B cell (primary cell): Measurements from ENCODE around the gene CAPN5. TPM values are rescaled to one million over a fixed set of nuclear protein-coding genes. Genes with fewer than 3 reads are reported as not detected.

ENCODE experiments used
- ATAC-seq: fragments of 200-7000 bp; cut with Tn5 transposase; one replicate; pipeline ENCODE4 v1.10.0; 2021; ENCODE audit warnings: low read depth, mild to moderate bottlenecking, moderate number of reproducible peaks, moderate library complexity
- CTCF ChIA-PET: fragments of 350-600 bp; sonication (Branson Sonifier 250); formaldehyde crosslinking; loops from one replicate; lab custom pipeline; 2021; ENCODE audit warnings: antibody characterized with exemption, inconsistent platforms; lab: Charles Lee
- POLR2A ChIA-PET: fragments of 350-600 bp; sonication (Branson Sonifier 250); formaldehyde crosslinking; loops from one replicate; lab custom pipeline; 2021; ENCODE audit warnings: antibody characterized with exemption; lab: Charles Lee
- DNase-seq: peaks from one replicate; pipeline ENCODE4 v3.0.0; 2013
- H2AFZ ChIP-seq: 2 replicates; pipeline ENCODE4 v1.6.1; 2012; ENCODE audit warnings: mild to moderate bottlenecking, low read depth, low read length; ENCODE audit not compliant: insufficient read depth, poor library complexity, severe bottlenecking
- H3K27ac ChIP-seq, 2 donors: 1 replicate in 1 of 2; 2 replicates in 1 of 2; pipeline ENCODE4 v1.5.1; 2012 to 2013; ENCODE audit warnings: low read length in 2 of 2, mild to moderate bottlenecking in 2 of 2, moderate library complexity in 1 of 2
- H3K27me3 ChIP-seq, 4 experiments: fragments of 200-600 bp in 1 of 4; sonication (generic) in 1 of 4; replicated peaks in 1 of 4; 1 replicate in 2 of 4; 2 replicates in 2 of 4; pipeline versions ENCODE4 v1.6.1 to v1.7.0; 2013 to 2016; ENCODE audit warnings: low read length in 3 of 4, mild to moderate bottlenecking in 2 of 4, mixed read lengths in 1 of 4, moderate library complexity in 1 of 4; ENCODE audit not compliant: insufficient read depth in 4 of 4, control insufficient read depth in 3 of 4; ENCODE audit errors: control extremely low read depth in 1 of 4
- H3K36me3 ChIP-seq, 2 experiments: replicated peaks in 1 of 2; 1 replicate in 1 of 2; 2 replicates in 1 of 2; pipeline versions ENCODE4 v1.6.1 to v1.7.1; 2013; ENCODE audit warnings: low read length in 1 of 2; ENCODE audit not compliant: insufficient read depth in 2 of 2, control insufficient read depth in 1 of 2; ENCODE audit errors: control extremely low read depth in 1 of 2, extremely low read depth in 1 of 2
- H3K4me1 ChIP-seq, 2 donors: fragments of 200-600 bp in 1 of 2; sonication (generic) in 1 of 2; 1 replicate in 1 of 2; 2 replicates in 1 of 2; pipeline versions ENCODE4 v1.5.1 to v1.6.1; 2013 to 2017; ENCODE audit warnings: low read length in 2 of 2; ENCODE audit not compliant: control insufficient read depth in 2 of 2, insufficient read depth in 2 of 2
- H3K4me2 ChIP-seq: replicated peaks from 2 replicates; pipeline ENCODE3; 2012; ENCODE audit warnings: mild to moderate bottlenecking, low read depth, low read length; ENCODE audit not compliant: poor library complexity, severe bottlenecking
- H3K4me3 ChIP-seq, 5 experiments: fragments of 200-600 bp in 1 of 5; sonication (generic) in 1 of 5; 1 replicate in 3 of 5; 2 replicates in 2 of 5; pipeline versions ENCODE4 v1.5.1 to v1.7.0; 2011 to 2016; ENCODE audit warnings: low read length in 4 of 5, mild to moderate bottlenecking in 4 of 5, low read depth in 2 of 5, control low read depth in 1 of 5, moderate library complexity in 1 of 5; ENCODE audit not compliant: insufficient read depth in 1 of 5; ENCODE audit errors: control extremely low read depth in 1 of 5, extremely low read depth in 1 of 5
- H3K79me2 ChIP-seq: fragments of 200-600 bp; sonication (generic); one replicate; pipeline ENCODE4 v1.6.0; 2016; ENCODE audit warnings: low read length; ENCODE audit not compliant: control insufficient read depth, insufficient read depth
- H3K9ac ChIP-seq: fragments of 200-600 bp; sonication (generic); 2 replicates; pipeline ENCODE4 v1.6.1; 2017; ENCODE audit warnings: mild to moderate bottlenecking, low read length, moderate library complexity
- H3K9me3 ChIP-seq, 3 donors: one replicate each; pipeline versions ENCODE4 v1.6.1 to v1.7.1; 2013; ENCODE audit warnings: low read length in 2 of 3; ENCODE audit not compliant: control insufficient read depth in 2 of 3, insufficient read depth in 1 of 3; ENCODE audit errors: control extremely low read depth in 1 of 3
- H4K20me1 ChIP-seq: 2 replicates; pipeline ENCODE4 v1.6.0; 2012; ENCODE audit warnings: mild to moderate bottlenecking, low read length; ENCODE audit not compliant: insufficient read depth, control insufficient read depth, poor library complexity, severe bottlenecking
- H3K27ac Mint-ChIP-seq: one replicate; pipeline ENCODE4 v1.8.0; 2021; ENCODE audit warnings: mixed read lengths
- H3K27me3 Mint-ChIP-seq: one replicate; pipeline ENCODE4 v1.8.0; 2021; ENCODE audit warnings: mixed read lengths
- H3K4me1 Mint-ChIP-seq: one replicate; pipeline ENCODE4 v1.8.0; 2021; ENCODE audit warnings: mixed read lengths
- H3K4me3 Mint-ChIP-seq: one replicate; pipeline ENCODE4 v1.8.0; 2021; ENCODE audit warnings: mixed read lengths
- H3K9me3 Mint-ChIP-seq: one replicate; pipeline ENCODE4 v1.8.0; 2022; ENCODE audit warnings: mixed read lengths; ENCODE audit not compliant: insufficient read depth
- EZH2 ChIP-seq: IDR thresholded peaks from 2 replicates; pipeline ENCODE4 v1.6.1; 2012; ENCODE audit warnings: borderline replicate concordance, low read depth, mild to moderate bottlenecking, moderate library complexity, low read length; ENCODE audit not compliant: insufficient read depth, poor library complexity, severe bottlenecking
- WGBS: methylation state at CpG from one replicate; pipeline ENCODE4 v1.1.5; 2013; ENCODE audit warnings: missing lambda C conversion rate; ENCODE audit not compliant: insufficient coverage; 5-methylcytosine and 5-hydroxymethylcytosine counted together
- intact Hi-C: fragments of 100-400 bp; cut with micrococcal nuclease; formaldehyde crosslinking; loops from one replicate; pipeline ENCODE4 v1.10.0; 2022
- polyA plus RNA-seq: library from polyadenylated mRNA; depleted of rRNA; stranded (reverse); fragments of >200 nt; gene quantifications from 2 replicates; pipeline ENCODE4 v1.2.3, GENCODE V29; 2012
- total RNA-seq, 2 donors: library from RNA; stranded (reverse); fragments of 120-200 nt in 1 of 2; gene quantifications; 1 replicate in 1 of 2; 2 replicates in 1 of 2; pipeline versions ENCODE4 v1.2.3 to v1.2.4, GENCODE V29; 2013 to 2022
- TF ChIP-seq, protein P1 (sequence below): fragments of 200-600 bp; IDR thresholded peaks from one replicate; pipeline ENCODE4 v1.8.0; 2022; ENCODE audit warnings: antibody characterized with exemption, mild to moderate bottlenecking

Gene CAPN5
- total and polyA plus RNA-seq, 2 donors (not counting 1 experiment from before 2014, with no cell fraction given) = 0.74 to 0.78 TPM

DNA sequence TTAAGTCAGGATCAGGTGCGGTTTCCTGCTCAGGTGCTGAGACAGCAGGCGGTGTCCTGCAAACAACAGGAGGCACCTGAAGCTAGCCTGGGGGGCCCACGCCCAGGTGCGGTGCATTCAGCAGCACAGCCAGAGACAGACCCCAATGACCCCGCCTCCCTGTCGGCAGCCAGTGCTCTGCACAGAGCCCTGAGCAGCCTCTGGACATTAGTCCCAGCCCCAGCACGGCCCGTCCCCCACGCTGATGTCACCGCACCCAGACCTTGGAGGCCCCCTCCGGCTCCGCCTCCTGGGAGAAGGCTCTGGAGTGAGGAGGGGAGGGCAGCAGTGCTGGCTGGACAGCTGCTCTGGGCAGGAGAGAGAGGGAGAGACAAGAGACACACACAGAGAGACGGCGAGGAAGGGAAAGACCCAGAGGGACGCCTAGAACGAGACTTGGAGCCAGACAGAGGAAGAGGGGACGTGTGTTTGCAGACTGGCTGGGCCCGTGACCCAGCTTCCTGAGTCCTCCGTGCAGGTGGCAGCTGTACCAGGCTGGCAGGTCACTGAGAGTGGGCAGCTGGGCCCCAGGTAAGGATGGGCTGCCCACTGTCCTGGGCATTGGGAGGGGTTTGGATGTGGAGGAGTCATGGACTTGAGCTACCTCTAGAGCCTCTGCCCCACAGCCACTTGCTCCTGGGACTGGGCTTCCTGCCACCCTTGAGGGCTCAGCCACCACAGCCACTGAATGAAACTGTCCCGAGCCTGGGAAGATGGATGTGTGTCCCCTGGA, 61.3 kb downstream of the CAPN5 start, which contains the start of gene MYO7A:
Gene MYO7A, plus strand, starts transcription at position 327 of the 772 bp plus-strand sequence. CDS start 2,389 bp downstream, outside the sequence.
- Histone ChIP-seq H3K4me3 (peak within 1 kb of the TSS in 4 of 5 experiments; percentile 20 to 47 (median 34)), H2AFZ (peak within 1 kb of the TSS; percentile 73), H3K4me2 (peak within 1 kb of the TSS; percentile 65), H3K9me3 (peaks cover 0 to 5% (median 0%) of the 10 kb centered on the region in 3 donors), H3K27me3 (peaks cover 0 to 13% (median 0%) of the 10 kb centered on the region in 4 experiments), H4K20me1 (no peaks in the 10 kb centered on the region), H3K4me1 (peaks cover 15 to 20% of the 10 kb centered on the region in 2 donors), H3K9ac (peak within 1 kb of the TSS; percentile 36), H3K36me3 (no peaks in the 10 kb centered on the region), H3K27ac (no peak within 1 kb of the TSS), H3K79me2 (no peaks in the 10 kb centered on the region)
- CTCF ChIA-PET = interaction anchor here (0.8 to 3.6 kb wide), 14 partner anchors 8 to 491 kb away, joined by 3 to 32 read pairs (median 5); no protein-coding TSS in a partner anchor
- Mint-ChIP-seq H3K27ac (no peak within 1 kb of the TSS), H3K4me1 (peaks cover 21% of the 10 kb centered on the region), H3K4me3 (peak within 1 kb of the TSS; percentile 73), H3K27me3 (peaks cover 10% of the 10 kb centered on the region), H3K9me3 (peaks cover under 1% of the 10 kb centered on the region)
- intact Hi-C loops = no loop called here
- ATAC-seq (no peak), DNase-seq (peak; percentile 31)
- no peak for TF ChIP-seq EZH2
- TF ChIP-seq, protein P1, sequence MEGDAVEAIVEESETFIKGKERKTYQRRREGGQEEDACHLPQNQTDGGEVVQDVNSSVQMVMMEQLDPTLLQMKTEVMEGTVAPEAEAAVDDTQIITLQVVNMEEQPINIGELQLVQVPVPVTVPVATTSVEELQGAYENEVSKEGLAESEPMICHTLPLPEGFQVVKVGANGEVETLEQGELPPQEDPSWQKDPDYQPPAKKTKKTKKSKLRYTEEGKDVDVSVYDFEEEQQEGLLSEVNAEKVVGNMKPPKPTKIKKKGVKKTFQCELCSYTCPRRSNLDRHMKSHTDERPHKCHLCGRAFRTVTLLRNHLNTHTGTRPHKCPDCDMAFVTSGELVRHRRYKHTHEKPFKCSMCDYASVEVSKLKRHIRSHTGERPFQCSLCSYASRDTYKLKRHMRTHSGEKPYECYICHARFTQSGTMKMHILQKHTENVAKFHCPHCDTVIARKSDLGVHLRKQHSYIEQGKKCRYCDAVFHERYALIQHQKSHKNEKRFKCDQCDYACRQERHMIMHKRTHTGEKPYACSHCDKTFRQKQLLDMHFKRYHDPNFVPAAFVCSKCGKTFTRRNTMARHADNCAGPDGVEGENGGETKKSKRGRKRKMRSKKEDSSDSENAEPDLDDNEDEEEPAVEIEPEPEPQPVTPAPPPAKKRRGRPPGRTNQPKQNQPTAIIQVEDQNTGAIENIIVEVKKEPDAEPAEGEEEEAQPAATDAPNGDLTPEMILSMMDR = no peak
- 37% methylated on average over 20 of the region's 20 CpGs for whole genome bisulfite sequencing
- POLR2A ChIA-PET = no interaction called here
